HL-60 (cell line): ENCODE data around the gene NUDCD3.

Experiments
- DNase-seq, 2 experiments: peaks; one replicate each; pipeline ENCODE4 v3.0.0-alpha.2; 2010 to 2020; ENCODE audit warnings: low read depth in 1 of 2, low spot score in 1 of 2
- H3K27ac ChIP-seq: fragments of 250-450 bp; sonication (Bioruptor Pico); replicated peaks from 2 replicates; pipeline ENCODE4 v1.5.1; 2020; ENCODE audit warnings: mild to moderate bottlenecking, moderate library complexity
- H3K27me3 ChIP-seq: fragments of 250-450 bp; sonication (Bioruptor Pico); 2 replicates; pipeline ENCODE4 v1.5.1; 2021; ENCODE audit warnings: mild to moderate bottlenecking, moderate library complexity; ENCODE audit not compliant: insufficient read depth, poor library complexity, severe bottlenecking
- H3K4me3 ChIP-seq: replicated peaks from 2 replicates; pipeline ENCODE4 v1.5.1; 2011; ENCODE audit warnings: mild to moderate bottlenecking, control low read depth, low read length; ENCODE audit not compliant: insufficient read depth
- CTCF ChIP-seq: IDR thresholded peaks from one replicate; pipeline ENCODE4 v1.5.1; 2011; ENCODE audit warnings: low read length, control low read depth, inconsistent platforms; ENCODE audit not compliant: insufficient read depth
- GABPA ChIP-seq: IDR thresholded peaks from 2 replicates; pipeline ENCODE4 v1.6.1; 2012; ENCODE audit warnings: low read depth
- POLR2AphosphoS5 ChIP-seq: IDR thresholded peaks from 2 replicates; pipeline ENCODE4 v1.6.1; 2012; ENCODE audit warnings: low read depth
- SPI1 ChIP-seq: IDR thresholded peaks from 2 replicates; pipeline ENCODE4 v1.6.1; 2012; ENCODE audit warnings: low read depth, mild to moderate bottlenecking, borderline replicate concordance
- long read RNA-seq: library from polyadenylated mRNA; unstranded; transcript quantifications from one replicate; pipeline ENCODE4 v2.0.0, GENCODE V29; 2020
- TF ChIP-seq, protein P1 (sequence below): IDR thresholded peaks from 2 replicates; pipeline ENCODE4 v1.6.1; 2012; ENCODE audit warnings: low read depth; ENCODE audit not compliant: insufficient replicate concordance

The NUDCD3 gene
- long read RNA-seq, full-length matches to known transcripts, result 347 of 393 reads
- long read RNA-seq, partial matches to known transcripts, result 7 of 393 reads
- long read RNA-seq, other reads (novel, unspliced or antisense), result 39 of 393 reads

GRCh38 chr7:44490351-44491200 lies at the start of gene NUDCD3:
NUDCD3 (minus strand) TSS chr7:44490658; CDS start chr7:44490600, 58 bp downstream.
- TF ChIP-seq GABPA (peak; percentile 98), POLR2AphosphoS5 (peak; percentile 85), SPI1 (no peak), CTCF (no peak)
- TF ChIP-seq, protein P1, sequence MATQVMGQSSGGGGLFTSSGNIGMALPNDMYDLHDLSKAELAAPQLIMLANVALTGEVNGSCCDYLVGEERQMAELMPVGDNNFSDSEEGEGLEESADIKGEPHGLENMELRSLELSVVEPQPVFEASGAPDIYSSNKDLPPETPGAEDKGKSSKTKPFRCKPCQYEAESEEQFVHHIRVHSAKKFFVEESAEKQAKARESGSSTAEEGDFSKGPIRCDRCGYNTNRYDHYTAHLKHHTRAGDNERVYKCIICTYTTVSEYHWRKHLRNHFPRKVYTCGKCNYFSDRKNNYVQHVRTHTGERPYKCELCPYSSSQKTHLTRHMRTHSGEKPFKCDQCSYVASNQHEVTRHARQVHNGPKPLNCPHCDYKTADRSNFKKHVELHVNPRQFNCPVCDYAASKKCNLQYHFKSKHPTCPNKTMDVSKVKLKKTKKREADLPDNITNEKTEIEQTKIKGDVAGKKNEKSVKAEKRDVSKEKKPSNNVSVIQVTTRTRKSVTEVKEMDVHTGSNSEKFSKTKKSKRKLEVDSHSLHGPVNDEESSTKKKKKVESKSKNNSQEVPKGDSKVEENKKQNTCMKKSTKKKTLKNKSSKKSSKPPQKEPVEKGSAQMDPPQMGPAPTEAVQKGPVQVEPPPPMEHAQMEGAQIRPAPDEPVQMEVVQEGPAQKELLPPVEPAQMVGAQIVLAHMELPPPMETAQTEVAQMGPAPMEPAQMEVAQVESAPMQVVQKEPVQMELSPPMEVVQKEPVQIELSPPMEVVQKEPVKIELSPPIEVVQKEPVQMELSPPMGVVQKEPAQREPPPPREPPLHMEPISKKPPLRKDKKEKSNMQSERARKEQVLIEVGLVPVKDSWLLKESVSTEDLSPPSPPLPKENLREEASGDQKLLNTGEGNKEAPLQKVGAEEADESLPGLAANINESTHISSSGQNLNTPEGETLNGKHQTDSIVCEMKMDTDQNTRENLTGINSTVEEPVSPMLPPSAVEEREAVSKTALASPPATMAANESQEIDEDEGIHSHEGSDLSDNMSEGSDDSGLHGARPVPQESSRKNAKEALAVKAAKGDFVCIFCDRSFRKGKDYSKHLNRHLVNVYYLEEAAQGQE, result peak; percentile 66
- Histone ChIP-seq H3K27ac (peak within 1 kb of the TSS; percentile 99), H3K4me3 (peak within 1 kb of the TSS; percentile 69), H3K27me3 (no peaks in the 10 kb centered on the region)
- DNase-seq, result peak; percentile 87

DNA sequence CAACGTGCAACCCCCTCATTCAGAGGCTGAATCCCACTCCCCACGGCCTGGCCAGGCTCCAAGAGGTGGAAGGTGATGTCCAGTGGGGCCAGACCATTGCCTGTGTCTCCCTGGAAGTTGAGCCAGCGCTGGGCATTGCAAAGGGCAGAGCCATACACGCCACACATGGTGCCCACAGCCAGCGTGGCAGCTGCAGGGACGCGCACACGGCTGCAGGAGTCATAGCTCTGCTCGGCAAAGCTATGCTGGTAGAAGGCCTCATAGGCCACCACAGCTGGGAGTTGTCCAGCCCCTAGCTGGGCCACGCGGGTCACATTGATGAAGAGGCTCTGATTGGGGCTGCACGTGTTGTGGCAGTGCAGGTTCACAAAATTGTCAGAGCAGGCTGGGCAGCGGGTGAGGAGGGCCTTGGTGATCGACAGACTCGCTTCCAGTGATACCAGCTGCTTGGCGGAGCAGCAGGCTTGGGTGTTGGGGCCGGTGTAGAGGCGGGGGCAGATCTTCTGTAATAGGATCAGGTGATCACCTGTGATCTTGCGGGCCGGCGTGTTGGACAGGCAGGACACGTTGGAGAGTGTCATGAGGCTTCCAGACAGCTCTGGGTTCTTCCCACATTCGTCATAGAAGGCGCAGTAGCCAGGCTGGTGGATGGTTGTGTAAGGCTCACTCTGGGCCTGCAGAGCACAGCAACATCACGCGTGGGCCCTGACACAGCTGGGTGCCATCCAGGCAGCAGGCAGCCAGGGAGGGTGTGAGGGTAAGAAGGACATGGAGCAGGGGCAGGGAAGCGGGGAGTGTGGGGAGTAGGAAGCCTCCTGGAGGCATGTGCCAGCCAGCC lies 49.4 kb upstream of the NUDCD3 start:
- Histone ChIP-seq H3K27me3 (no peaks in the 10 kb centered on the region), H3K27ac (no peak overlapping the region), H3K4me3 (no peak overlapping the region)
- TF ChIP-seq CTCF (no peak), POLR2AphosphoS5 (no peak), SPI1 (no peak), GABPA (no peak)
- TF ChIP-seq, protein P1, result no peak
- no peak for DNase-seq

DNA sequence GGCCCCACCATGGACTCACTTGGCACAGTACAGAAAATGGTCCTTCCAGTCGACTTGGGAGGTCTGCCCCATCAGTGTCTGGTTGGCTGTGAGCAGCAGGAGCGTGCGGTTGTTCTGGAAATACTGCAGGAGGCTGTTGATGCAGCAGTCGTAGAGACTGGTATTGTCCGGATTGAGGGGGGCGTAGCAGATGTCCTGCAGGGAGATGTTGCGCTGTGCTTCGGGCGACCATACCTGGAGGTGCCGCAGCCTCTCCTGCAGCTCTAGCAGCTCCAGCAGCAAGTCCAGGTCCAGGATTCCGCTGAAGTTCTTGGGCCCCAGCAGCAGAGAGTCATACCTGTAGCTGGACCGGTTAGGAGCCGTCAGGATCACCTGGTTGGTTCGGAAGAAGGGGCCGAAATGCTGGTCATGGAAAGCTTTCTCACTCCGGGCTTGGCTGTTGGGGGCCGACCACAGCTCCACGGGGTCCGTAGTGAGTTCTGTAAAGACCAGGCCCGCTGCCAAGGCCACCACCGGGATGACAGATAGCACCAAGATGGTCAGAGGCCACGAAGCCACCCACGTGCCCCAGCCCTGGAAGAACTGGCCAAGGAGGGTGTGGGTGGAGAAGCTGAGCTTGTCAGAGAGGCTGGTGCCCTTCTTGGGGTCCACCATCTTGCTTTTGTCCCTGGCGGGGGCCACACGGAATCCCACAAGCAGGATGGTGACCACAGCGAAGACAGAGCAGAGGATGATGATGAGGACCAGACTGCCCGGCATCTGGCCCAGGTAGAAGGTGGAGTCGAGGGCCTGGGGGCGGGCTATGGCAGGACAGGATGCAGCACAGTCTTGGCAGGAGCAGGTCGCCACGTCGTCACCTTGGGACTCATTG lies 48.6 kb upstream of the NUDCD3 start:
- no peak for DNase-seq
- Histone ChIP-seq H3K4me3 (no peak overlapping the region), H3K27ac (no peak overlapping the region), H3K27me3 (no peaks in the 10 kb centered on the region)
- TF ChIP-seq GABPA (no peak), SPI1 (no peak), CTCF (no peak), POLR2AphosphoS5 (no peak)
- TF ChIP-seq, protein P1, result no peak
